Measurements from ENCODE around the gene TSEN54. TPM values are rescaled to one million over a fixed set of nuclear protein-coding genes. Genes with fewer than 3 reads are reported as not detected.

The TSEN54 gene
- total RNA-seq (1 to 10 TPM; 5.7 to 9.7 (median 8.2) TPM), polyA plus RNA-seq (10 to 100 TPM; 10.1 to 14.9 (median 11.3) TPM)
- long read RNA-seq, donor 1, transcript TSEN54-201 (11 exons, 1,944 nt) = major isoform, 22 of 35 reads
- long read RNA-seq, donor 1, partial matches to known transcripts = 2 of 35 reads
- long read RNA-seq, donor 1, other reads (novel, unspliced or antisense) = 10 of 35 reads
- long read RNA-seq, donor 2, transcript TSEN54-201 (11 exons, 1,944 nt) = major isoform, 21 of 43 reads
- long read RNA-seq, donor 2, partial matches to known transcripts = 3 of 43 reads
- long read RNA-seq, donor 2, other reads (novel, unspliced or antisense) = 19 of 43 reads

DNA sequence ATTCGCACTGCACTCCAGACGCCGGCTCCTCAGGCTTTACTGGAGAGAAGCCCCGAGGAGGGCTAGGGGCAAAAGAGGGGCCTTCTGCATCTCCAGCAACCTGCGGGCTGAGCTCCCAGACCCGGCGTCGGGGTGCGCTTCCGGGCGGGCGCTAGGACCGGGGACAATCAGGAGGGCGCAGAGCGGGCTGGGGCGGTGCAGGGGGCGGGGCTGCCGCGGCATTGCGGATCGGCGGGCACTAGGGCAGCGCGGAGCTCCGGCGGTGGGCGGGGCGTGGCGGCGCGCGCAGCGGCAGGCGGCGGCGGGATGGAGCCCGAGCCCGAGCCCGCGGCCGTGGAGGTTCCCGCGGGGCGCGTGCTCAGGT is at the start of gene TSEN54:
TSEN54 (plus strand) TSS at position 274 of the 364 bp plus-strand sequence; CDS start at position 307, 33 bp downstream.
- H3K4me1 ChIP-seq = peaks cover 37% of the 10 kb centered on the region
- peak within 1 kb of the TSS; percentile 83 for H3K27ac ChIP-seq
- H3K27me3 ChIP-seq (ENCODE audit: insufficient read depth in 3 of 3, low read length in 2 of 3) = no peaks in the 10 kb centered on the region
- WGBS, 3 donors = 0 to 1% (median 0%) methylated on average over 24 to 45 of the region's 45 CpGs
- intact Hi-C loops (cut with DNase I) = loop anchor here (5.0 kb wide), 3 partner anchors 59 to 194 kb away; partner anchors contain the start of genes MYO15B (in 1 of the 2) and TMEM94 (in 1 of the 2)
- DNase-seq (peak; percentile 95 to 98), ATAC-seq (peak; percentile 84 to 87 (median 86))
- peak within 1 kb of the TSS; percentile 98 for H3K4me3 ChIP-seq
- H3K36me3 ChIP-seq (ENCODE audit: insufficient read depth in 1 of 2, low read depth in 1 of 2) = peaks cover 0 to 42% of the 10 kb centered on the region in 2 donors
- no peaks in the 10 kb centered on the region for H3K9me3 ChIP-seq
- TF ChIP-seq, protein P1, sequence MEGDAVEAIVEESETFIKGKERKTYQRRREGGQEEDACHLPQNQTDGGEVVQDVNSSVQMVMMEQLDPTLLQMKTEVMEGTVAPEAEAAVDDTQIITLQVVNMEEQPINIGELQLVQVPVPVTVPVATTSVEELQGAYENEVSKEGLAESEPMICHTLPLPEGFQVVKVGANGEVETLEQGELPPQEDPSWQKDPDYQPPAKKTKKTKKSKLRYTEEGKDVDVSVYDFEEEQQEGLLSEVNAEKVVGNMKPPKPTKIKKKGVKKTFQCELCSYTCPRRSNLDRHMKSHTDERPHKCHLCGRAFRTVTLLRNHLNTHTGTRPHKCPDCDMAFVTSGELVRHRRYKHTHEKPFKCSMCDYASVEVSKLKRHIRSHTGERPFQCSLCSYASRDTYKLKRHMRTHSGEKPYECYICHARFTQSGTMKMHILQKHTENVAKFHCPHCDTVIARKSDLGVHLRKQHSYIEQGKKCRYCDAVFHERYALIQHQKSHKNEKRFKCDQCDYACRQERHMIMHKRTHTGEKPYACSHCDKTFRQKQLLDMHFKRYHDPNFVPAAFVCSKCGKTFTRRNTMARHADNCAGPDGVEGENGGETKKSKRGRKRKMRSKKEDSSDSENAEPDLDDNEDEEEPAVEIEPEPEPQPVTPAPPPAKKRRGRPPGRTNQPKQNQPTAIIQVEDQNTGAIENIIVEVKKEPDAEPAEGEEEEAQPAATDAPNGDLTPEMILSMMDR (IDR thresholded peaks at IDR 0.05) = no peak

DNA sequence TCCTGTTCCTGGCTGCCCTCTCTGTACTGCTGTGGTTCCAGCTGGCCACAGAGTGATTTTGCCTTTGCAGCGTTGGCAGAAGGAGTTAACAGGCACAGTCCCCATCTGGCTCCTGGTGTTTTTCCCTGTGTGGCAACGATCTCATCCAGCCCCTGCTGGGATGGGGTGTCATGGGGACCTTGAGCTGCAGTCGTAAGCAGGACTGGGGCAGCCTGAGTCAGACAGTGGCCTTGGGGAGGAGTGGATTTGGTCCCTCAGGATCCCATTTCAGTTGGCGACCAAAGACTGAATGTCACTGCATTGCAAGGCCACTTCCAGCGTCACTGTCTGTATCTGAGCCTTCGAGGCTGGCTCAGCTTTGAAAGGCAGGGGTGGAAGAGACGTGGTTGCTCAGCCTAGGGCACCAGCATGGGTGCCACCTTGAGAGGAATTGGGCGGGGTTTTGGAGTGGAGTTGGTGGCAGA is 48.0 kb upstream of the TSEN54 start:
- WGBS, 3 donors = 26 to 37% (median 27%) methylated on average over 8 of the region's 8 CpGs
- Histone ChIP-seq H3K4me1 (peaks cover 28% of the 10 kb centered on the region), H3K27ac (peak overlapping the region; percentile 90), H3K4me3 (peak overlapping the region; percentile 12), H3K9me3 (no peaks in the 10 kb centered on the region), H3K36me3 (ENCODE audit: insufficient read depth in 1 of 2, low read depth in 1 of 2) (peaks cover 0 to 17% of the 10 kb centered on the region in 2 donors), H3K27me3 (ENCODE audit: insufficient read depth in 3 of 3, low read length in 2 of 3) (no peaks in the 10 kb centered on the region)
- TF ChIP-seq, protein P1 (IDR thresholded peaks at IDR 0.05) = no peak
- intact Hi-C loops (cut with DNase I) = no loop called here
- ATAC-seq (peak; percentile 96 to 98 (median 97)), DNase-seq (peak; percentile 70 to 88)

GRCh38 chr17:75468779-75469373 is 47.5 kb upstream of the TSEN54 start:
- WGBS, 3 donors = 64 to 78% (median 69%) methylated on average over 13 of the region's 13 CpGs
- Histone ChIP-seq H3K36me3 (ENCODE audit: insufficient read depth in 1 of 2, low read depth in 1 of 2) (peaks cover 0 to 19% of the 10 kb centered on the region in 2 donors), H3K9me3 (no peaks in the 10 kb centered on the region), H3K4me1 (peaks cover 27% of the 10 kb centered on the region), H3K27me3 (ENCODE audit: insufficient read depth in 3 of 3, low read length in 2 of 3) (no peaks in the 10 kb centered on the region), H3K27ac (peak overlapping the region; percentile 90), H3K4me3 (no peak overlapping the region)
- ATAC-seq = peak; percentile 35 to 51 (median 44)
- no peak for DNase-seq
- intact Hi-C loops (cut with DNase I) = no loop called here
- TF ChIP-seq, protein P1 (IDR thresholded peaks at IDR 0.05) = no peak

DNA sequence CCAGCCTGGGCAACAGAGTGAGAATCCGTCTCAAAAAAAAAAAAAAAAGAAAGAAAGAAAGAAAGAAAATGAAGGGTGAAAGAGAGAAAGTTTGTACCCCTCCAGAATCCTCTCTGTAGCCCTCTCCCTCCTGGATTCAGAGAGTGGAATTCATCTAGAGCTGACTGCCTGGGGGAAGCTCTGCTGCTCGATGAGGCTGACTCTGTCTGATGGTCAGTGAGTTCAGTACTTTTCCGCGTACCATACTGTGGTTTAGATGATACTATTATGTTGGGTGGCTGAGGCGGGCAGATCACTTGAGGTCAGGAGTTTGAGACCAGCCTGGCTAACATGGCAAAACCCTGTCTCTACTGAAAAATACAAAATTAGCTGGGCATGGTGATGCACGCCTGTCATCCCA is 45.1 kb upstream of the TSEN54 start:
- Histone ChIP-seq H3K27me3 (ENCODE audit: insufficient read depth in 3 of 3, low read length in 2 of 3) (no peaks in the 10 kb centered on the region), H3K27ac (peak overlapping the region; percentile 42), H3K4me1 (peaks cover 49% of the 10 kb centered on the region), H3K36me3 (ENCODE audit: insufficient read depth in 1 of 2, low read depth in 1 of 2) (peaks cover 0 to 28% of the 10 kb centered on the region in 2 donors), H3K9me3 (no peaks in the 10 kb centered on the region), H3K4me3 (no peak overlapping the region)
- 90 to 95% (median 94%) methylated on average over 6 of the region's 6 CpGs for WGBS, 3 donors
- intact Hi-C loops (cut with DNase I) = no loop called here
- TF ChIP-seq, protein P1 (IDR thresholded peaks at IDR 0.05) = no peak
- no peak for ATAC-seq
- DNase-seq = no peak
